Fibroblast of mammary gland (primary cell): ENCODE data around the gene GSK3A.
A peak's percentile ranks its signal among the peaks of the same experiment; 100 is the strongest.

Experiments used
- DNase-seq: peaks from one replicate; pipeline ENCODE4 v3.0.0-alpha.2; 2010; ENCODE audit warnings: low read depth
- H3K4me3 ChIP-seq: 2 replicates; pipeline ENCODE4 v1.5.1; 2011; ENCODE audit warnings: low read depth, mild to moderate bottlenecking, low read length, moderate library complexity; ENCODE audit not compliant: control insufficient read depth
- CTCF ChIP-seq: conservative IDR thresholded peaks from 2 replicates; pipeline ENCODE4 v1.5.1; 2011; ENCODE audit warnings: low read depth, low read length, inconsistent platforms; ENCODE audit not compliant: control insufficient read depth, insufficient read depth

The GSK3A gene

GRCh38 chr19:42244347-42245220, 2.2 kb upstream of the GSK3A start:
- TF ChIP-seq CTCF: peak; percentile 54
- H3K4me3 ChIP-seq: peak overlapping the region; percentile 88
- peak; percentile 92 for DNase-seq

- peak overlapping the region; percentile 90 for H3K4me3 ChIP-seq
- no peak for TF ChIP-seq CTCF
- no peak for DNase-seq
Measured at GRCh38 chr19:42242069-42242511, 312 bp downstream of the GSK3A start.

- no peak for TF ChIP-seq CTCF
Measured at GRCh38 chr19:42241279-42241678, 1.1 kb downstream of the GSK3A start.

DNA sequence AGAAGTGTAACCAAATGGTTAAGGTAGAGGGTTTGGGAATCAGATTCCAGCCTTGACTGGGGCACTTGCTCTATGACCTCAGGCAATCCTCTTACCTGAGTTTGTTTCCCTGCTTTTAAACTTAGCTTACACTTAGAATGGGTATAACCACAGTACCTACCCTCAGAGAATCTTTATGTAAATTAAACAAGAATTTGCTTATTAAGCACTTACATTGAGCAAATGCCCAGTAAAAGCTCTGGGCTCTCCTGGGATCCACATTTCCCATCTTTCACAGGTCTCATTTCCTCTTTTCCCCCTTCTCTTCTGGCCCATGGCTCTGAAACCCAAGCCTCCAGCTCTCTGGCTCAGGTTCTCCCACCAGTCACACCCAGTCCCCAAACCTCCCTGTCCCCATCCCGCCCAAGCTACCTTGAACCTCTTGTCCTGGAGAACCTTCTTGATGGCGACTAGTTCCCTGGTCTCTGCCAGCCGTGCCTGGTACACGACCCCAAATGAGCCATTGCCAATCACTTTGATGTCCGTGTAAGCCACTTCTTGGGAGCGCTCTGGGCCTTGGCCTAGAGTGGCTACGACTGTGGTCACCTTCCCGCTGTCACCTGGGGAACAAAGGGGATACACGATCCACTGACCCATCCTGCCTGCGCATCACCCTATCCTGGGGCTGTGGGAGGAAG, 2.7 kb downstream of the GSK3A start:
- no peak for TF ChIP-seq CTCF
- no peak for DNase-seq
- H3K4me3 ChIP-seq: no peak overlapping the region

More at GRCh38 chr19:42241279-42241678, 1.1 kb downstream of the GSK3A start:
- DNase-seq: no peak
- H3K4me3 ChIP-seq: peak overlapping the region; percentile 90

- H3K4me3 ChIP-seq: no peak overlapping the region
- TF ChIP-seq CTCF: no peak
- DNase-seq: no peak
Measured at GRCh38 chr19:42235181-42235580, 7.2 kb downstream of the GSK3A start.

- no peak for TF ChIP-seq CTCF
- no peak overlapping the region for H3K4me3 ChIP-seq
- no peak for DNase-seq
Measured at GRCh38 chr19:42234364-42234763, 8.0 kb downstream of the GSK3A start.
